SKM-1 (cell line): Measurements from ENCODE around the gene MAP3K9.

ENCODE experiments used
- DNase-seq: peaks from one replicate; lab custom pipeline; 2025; ENCODE audit not compliant: unreplicated experiment; lab: John Stamatoyannopoulos, UW

The MAP3K9 gene

GRCh38 chr14:70788898-70789297 is 20.4 kb downstream of the MAP3K9 start:
- no peak for DNase-seq

DNA sequence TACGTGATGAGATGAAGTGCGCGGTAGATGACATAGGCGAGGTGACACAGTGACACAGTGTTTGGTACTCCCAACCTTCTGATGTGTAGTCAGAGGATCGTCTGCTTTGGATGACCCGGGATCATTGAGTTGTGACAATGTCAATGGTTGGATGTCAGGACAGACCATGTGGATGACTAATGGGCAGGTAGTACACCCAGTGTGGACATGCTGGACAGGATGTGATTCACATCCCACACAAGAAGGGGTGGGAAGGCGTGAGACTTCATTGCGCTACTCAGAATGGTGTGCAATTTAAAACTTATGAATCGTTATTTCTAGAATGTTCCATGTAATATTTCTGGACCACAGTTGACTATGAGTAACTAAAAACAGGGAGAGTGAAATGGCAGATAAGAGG is 23.8 kb downstream of the MAP3K9 start:
- DNase-seq: no peak

DNA sequence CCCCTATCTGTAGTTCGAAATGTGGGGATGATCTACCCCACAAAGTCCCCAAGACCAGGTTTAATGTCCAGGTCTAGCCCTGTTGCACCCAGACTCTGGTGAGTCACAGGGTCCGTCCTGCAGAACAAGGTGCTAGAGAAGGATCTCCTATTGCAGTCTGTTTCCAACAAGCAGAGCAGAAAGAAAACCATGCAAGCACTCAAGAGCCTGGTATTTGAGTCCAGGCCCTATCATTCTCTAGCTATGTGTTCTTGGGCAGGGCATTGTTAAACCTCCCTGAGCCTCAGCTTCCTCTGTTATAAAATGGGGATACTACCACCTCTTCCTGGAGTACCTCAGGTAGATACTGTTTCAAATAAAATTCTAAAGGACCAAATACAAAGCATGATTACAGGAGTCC is 24.4 kb downstream of the MAP3K9 start:
- no peak for DNase-seq

DNA sequence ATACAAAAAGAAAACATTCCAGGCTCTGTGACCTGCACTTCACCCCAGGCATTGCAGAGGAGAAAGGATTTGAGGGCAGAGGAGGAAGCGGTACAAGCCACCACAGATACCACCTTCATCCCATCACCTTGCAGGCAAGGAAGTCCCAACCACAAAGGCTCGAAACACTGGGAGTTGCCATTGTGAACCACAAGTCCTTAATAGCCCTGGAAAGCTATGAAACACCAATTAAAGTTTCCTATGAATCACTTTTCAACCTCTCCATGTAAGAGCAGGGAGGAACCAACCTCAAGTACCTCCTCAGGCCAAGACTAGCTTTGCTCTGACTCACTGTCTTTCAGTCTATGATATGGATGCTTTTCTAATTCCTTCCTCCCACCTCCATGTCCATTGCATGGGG is 27.0 kb downstream of the MAP3K9 start:
- DNase-seq: no peak

- no peak for DNase-seq
Observed at GRCh38 chr14:70780396-70781075, 28.8 kb downstream of the MAP3K9 start.

- no peak for DNase-seq
Observed at GRCh38 chr14:70779667-70780066, 29.6 kb downstream of the MAP3K9 start.

- DNase-seq: no peak
Observed at GRCh38 chr14:70776197-70776596, 33.1 kb downstream of the MAP3K9 start.

GRCh38 chr14:70773182-70773862 is 36.0 kb downstream of the MAP3K9 start:
- DNase-seq: no peak

GRCh38 chr14:70771781-70772212 is 37.5 kb downstream of the MAP3K9 start:
- DNase-seq: no peak

DNA sequence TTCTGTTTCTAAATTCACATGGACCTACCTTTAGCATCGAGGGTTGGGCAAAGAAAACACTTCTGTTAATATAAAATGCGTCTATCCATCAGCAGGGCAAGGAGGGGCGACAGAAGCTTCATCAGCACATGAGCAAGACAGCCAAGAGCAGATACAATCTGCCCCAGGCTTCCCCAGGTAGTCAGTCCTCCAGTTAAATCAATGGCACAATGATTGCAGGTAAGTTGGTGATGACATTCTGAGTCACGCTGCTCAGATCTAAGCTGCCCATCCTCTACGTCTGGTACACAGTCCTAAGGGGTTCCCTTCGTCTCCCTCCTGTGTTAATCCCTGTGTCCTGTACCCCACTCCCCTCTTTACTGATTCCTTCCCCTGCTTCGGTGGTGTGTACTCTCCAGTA is 38.8 kb downstream of the MAP3K9 start:
- DNase-seq: no peak

DNA sequence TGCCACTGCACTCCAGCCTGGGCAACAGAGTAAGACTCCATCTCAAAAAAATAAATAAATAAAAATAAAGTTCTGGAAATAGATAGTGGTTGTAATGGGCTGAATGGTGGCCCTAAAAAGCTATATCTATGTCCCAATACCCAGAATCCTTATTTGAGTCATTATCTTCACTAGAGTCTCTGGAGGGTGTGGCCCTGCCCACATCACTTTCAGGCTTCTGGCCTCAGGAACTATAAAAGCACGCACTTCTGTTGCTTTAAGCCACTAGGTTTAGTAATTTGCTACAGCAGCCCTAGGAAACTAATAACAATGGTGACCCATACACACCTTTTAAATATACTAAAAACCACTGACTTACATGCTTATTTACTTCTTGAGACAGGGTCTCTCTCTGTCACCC is 49.9 kb downstream of the MAP3K9 start:
- DNase-seq: no peak

DNA sequence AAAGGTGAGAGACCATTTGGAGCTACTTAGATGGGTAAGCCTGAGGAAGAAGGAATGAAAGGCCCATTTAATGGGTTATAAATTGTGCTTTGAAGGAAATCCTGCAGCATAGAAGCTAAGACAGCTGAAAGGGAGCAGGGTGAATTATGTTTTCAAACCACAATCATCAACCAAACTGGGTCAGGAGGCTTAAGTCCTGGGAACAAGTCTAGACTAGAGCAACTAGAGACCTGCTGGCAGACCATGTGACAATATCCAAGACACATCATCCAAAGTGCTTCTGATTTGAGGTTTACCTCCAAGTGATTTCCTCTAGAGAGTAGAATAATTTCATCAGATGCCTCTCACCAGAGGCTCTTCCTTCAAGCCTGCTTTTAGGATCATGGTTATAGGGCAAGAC is 53.7 kb downstream of the MAP3K9 start:
- no peak for DNase-seq

GRCh38 chr14:70754991-70755390 is 54.3 kb downstream of the MAP3K9 start:
- DNase-seq: no peak

GRCh38 chr14:70753518-70753953 is 55.8 kb downstream of the MAP3K9 start:
- no peak for DNase-seq

DNA sequence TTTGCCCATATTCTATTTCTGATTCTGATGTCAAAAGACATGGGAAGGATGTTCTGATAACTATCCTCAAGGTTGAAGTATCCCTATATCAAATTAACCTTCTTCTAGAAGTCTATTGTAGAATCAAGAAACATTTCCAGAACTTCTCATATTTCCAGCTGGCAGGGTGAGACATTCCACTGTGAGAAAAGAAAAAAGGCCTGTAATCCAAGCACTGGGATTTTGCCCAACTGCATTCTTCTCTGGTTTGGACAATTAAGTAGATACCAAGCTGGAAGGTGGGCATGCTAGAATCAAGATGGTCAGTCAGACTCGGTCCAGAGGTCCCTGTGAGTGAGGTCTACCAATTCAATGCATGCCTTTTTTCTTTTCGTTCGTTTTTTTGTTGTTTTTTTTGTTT is 60.9 kb downstream of the MAP3K9 start:
- DNase-seq: no peak

GRCh38 chr14:70744641-70745040 is 64.7 kb downstream of the MAP3K9 start:
- no peak for DNase-seq

DNA sequence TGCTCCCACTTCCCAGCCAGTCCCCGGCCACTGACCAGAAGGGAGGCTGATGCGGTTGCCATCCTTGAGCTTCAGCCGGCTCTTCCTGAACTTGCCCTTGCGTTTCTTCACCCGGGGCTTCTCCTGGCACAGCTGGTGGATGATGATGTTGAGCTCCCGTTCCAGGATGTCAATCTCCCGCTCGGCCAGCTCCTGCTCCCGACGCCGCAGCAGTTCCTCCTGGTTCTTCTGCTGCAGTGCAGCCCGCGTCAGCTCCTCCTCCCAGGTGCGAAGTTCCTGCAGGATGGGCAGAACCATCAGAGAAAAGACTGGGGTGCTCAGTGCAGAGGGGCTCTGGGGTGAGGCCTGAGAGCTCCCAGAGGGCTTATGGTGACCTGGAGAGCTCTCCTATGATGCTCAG is 67.0 kb downstream of the MAP3K9 start:
- no peak for DNase-seq

DNA sequence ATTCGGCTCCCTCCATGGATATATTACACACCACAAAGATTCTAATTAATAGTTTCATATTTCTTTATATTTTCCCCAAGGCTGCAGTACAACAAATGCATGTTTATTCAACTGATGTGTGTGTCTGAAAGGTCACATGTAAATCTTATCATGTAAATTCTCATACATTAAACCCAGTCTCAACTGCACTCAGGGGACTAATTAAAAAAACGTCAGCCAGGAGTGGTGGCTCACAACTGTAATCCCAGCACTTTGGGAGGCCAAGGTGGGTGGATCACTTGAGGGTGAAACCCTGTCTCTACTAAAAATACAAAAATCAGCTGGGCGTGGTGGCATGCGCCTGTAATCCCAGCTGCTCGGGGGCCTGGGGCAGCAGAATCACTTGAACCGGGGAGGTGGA is 67.8 kb downstream of the MAP3K9 start:
- DNase-seq: no peak

GRCh38 chr14:70735043-70735442 is 74.3 kb downstream of the MAP3K9 start:
- DNase-seq: no peak

- DNase-seq: no peak
Observed at GRCh38 chr14:70731447-70732239, 77.7 kb downstream of the MAP3K9 start.

- DNase-seq: no peak
Observed at GRCh38 chr14:70730393-70730792, 78.9 kb downstream of the MAP3K9 start.
